ENCODE measurements around the gene USP17L29.
"Not testable (repeated sequence)": the region's sequence is repeated elsewhere in the genome, so short reads cannot be mapped to it uniquely, and the experiment has no call there.

USP17L29 gene, protein sequence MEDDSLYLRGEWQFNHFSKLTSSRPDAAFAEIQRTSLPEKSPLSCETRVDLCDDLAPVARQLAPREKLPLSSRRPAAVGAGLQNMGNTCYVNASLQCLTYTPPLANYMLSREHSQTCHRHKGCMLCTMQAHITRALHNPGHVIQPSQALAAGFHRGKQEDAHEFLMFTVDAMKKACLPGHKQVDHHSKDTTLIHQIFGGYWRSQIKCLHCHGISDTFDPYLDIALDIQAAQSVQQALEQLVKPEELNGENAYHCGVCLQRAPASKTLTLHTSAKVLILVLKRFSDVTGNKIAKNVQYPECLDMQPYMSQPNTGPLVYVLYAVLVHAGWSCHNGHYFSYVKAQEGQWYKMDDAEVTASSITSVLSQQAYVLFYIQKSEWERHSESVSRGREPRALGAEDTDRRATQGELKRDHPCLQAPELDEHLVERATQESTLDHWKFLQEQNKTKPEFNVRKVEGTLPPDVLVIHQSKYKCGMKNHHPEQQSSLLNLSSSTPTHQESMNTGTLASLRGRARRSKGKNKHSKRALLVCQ

DNA sequence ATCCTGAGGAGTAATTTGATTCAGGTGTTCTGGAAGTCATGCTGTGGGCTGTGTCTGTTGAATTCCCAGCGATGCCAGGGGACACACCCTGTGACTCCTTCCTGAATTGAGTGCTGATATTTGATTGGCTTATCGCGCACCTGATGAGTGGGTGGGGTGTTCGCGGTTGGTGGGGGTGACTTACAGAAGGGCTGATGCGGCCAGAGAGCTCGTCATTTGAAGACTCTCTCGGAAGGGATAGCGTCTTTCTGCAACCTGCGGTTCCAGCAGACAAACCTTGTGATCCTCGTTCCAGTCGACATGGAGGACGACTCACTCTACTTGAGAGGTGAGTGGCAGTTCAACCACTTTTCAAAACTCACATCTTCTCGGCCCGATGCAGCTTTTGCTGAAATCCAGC is at the start of gene USP17L29:
Gene USP17L29 (plus strand): TSS at position 301 of the 400 bp plus-strand sequence. CDS start 0 bp downstream, at position 301.
- DNase-seq (ENCODE audit: low read depth in 2 of 2) = not testable (repeated sequence)

DNA sequence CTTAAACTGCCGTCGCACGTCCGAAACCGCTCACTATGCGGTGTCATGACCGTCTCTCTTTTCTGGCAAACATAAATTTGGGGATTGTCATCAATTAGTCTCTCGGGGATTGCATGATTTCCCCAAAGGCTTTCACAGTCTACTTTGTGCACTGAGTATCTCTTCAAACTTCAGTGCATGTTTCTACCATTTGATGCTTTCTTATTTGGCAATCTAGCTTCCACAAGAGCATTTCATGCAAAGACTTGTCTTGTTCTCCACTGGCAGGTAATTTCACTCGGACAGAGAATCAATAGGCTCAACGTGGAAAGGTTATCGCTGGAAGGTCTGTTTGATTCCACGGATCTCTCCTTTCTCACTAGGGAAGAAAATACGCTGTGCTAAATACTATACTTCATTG is 29.2 kb upstream of the USP17L29 start:
- not testable (repeated sequence) for DNase-seq (ENCODE audit: low read depth in 2 of 2)

DNA sequence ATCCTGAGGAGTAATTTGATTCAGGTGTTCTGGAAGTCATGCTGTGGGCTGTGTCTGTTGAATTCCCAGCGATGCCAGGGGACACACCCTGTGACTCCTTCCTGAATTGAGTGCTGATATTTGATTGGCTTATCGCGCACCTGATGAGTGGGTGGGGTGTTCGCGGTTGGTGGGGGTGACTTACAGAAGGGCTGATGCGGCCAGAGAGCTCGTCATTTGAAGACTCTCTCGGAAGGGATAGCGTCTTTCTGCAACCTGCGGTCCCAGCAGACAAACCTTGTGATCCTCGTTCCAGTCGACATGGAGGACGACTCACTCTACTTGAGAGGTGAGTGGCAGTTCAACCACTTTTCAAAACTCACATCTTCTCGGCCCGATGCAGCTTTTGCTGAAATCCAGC is 28.6 kb upstream of the USP17L29 start, which contains the start of gene USP17L24:
Gene USP17L24 (plus strand): TSS at position 301 of the 400 bp plus-strand sequence. CDS start 0 bp downstream, at position 301.
- DNase-seq (ENCODE audit: low read depth in 2 of 2) = not testable (repeated sequence)

DNA sequence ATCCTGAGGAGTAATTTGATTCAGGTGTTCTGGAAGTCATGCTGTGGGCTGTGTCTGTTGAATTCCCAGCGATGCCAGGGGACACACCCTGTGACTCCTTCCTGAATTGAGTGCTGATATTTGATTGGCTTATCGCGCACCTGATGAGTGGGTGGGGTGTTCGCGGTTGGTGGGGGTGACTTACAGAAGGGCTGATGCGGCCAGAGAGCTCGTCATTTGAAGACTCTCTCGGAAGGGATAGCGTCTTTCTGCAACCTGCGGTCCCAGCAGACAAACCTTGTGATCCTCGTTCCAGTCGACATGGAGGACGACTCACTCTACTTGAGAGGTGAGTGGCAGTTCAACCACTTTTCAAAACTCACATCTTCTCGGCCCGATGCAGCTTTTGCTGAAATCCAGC is 23.8 kb upstream of the USP17L29 start, which contains the start of gene USP17L25:
Gene USP17L25 (plus strand): TSS at position 301 of the 400 bp plus-strand sequence. CDS start 0 bp downstream, at position 301.
- DNase-seq (ENCODE audit: low read depth in 2 of 2) = not testable (repeated sequence)

DNA sequence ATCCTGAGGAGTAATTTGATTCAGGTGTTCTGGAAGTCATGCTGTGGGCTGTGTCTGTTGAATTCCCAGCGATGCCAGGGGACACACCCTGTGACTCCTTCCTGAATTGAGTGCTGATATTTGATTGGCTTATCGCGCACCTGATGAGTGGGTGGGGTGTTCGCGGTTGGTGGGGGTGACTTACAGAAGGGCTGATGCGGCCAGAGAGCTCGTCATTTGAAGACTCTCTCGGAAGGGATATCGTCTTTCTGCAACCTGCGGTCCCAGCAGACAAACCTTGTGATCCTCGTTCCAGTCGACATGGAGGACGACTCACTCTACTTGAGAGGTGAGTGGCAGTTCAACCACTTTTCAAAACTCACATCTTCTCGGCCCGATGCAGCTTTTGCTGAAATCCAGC is 19.1 kb upstream of the USP17L29 start, which contains the start of gene USP17L26:
Gene USP17L26 (plus strand): TSS at position 301 of the 400 bp plus-strand sequence. CDS start 0 bp downstream, at position 301.
- DNase-seq (ENCODE audit: low read depth in 2 of 2) = not testable (repeated sequence)

DNA sequence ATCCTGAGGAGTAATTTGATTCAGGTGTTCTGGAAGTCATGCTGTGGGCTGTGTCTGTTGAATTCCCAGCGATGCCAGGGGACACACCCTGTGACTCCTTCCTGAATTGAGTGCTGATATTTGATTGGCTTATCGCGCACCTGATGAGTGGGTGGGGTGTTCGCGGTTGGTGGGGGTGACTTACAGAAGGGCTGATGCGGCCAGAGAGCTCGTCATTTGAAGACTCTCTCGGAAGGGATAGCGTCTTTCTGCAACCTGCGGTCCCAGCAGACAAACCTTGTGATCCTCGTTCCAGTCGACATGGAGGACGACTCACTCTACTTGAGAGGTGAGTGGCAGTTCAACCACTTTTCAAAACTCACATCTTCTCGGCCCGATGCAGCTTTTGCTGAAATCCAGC is 14.3 kb upstream of the USP17L29 start, which contains the start of gene USP17L5:
Gene USP17L5 (plus strand): TSS at position 301 of the 400 bp plus-strand sequence. CDS start 0 bp downstream, at position 301.
- not testable (repeated sequence) for DNase-seq (ENCODE audit: low read depth in 2 of 2)

DNA sequence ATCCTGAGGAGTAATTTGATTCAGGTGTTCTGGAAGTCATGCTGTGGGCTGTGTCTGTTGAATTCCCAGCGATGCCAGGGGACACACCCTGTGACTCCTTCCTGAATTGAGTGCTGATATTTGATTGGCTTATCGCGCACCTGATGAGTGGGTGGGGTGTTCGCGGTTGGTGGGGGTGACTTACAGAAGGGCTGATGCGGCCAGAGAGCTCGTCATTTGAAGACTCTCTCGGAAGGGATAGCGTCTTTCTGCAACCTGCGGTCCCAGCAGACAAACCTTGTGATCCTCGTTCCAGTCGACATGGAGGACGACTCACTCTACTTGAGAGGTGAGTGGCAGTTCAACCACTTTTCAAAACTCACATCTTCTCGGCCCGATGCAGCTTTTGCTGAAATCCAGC is 9.6 kb upstream of the USP17L29 start, which contains the start of gene USP17L27:
Gene USP17L27 (plus strand): TSS at position 301 of the 400 bp plus-strand sequence. CDS start 0 bp downstream, at position 301.
- DNase-seq (ENCODE audit: low read depth in 2 of 2) = not testable (repeated sequence)

DNA sequence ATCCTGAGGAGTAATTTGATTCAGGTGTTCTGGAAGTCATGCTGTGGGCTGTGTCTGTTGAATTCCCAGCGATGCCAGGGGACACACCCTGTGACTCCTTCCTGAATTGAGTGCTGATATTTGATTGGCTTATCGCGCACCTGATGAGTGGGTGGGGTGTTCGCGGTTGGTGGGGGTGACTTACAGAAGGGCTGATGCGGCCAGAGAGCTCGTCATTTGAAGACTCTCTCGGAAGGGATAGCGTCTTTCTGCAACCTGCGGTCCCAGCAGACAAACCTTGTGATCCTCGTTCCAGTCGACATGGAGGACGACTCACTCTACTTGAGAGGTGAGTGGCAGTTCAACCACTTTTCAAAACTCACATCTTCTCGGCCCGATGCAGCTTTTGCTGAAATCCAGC is 4.8 kb upstream of the USP17L29 start, which contains the start of gene USP17L28:
Gene USP17L28 (plus strand): TSS at position 301 of the 400 bp plus-strand sequence. CDS start 0 bp downstream, at position 301.
- not testable (repeated sequence) for DNase-seq (ENCODE audit: low read depth in 2 of 2)

DNA sequence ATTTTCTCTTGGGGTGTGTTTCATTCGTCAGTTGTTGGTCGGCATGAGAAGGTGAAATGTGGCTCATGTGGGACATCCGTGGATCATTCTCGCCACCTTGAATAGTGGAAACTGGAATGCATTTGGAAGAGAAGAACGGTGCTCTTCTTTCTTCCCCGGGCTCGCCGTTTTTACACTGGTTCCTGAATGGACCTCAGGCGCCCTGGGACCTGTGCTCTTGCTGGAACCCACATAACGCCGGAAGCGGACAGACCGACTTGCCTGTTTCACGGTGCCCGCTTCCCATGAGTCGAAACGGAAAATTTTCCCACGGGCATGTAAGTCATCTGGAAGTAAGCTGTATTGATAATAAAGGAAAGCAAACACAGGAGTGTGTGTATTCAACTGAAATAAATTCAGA is 2.6 kb upstream of the USP17L29 start:
- DNase-seq (ENCODE audit: low read depth in 2 of 2) = not testable (repeated sequence)

DNA sequence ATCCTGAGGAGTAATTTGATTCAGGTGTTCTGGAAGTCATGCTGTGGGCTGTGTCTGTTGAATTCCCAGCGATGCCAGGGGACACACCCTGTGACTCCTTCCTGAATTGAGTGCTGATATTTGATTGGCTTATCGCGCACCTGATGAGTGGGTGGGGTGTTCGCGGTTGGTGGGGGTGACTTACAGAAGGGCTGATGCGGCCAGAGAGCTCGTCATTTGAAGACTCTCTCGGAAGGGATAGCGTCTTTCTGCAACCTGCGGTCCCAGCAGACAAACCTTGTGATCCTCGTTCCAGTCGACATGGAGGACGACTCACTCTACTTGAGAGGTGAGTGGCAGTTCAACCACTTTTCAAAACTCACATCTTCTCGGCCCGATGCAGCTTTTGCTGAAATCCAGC is 9.4 kb downstream of the USP17L29 start, which contains the start of gene USP17L30:
Gene USP17L30 (plus strand): TSS at position 301 of the 400 bp plus-strand sequence. CDS start 0 bp downstream, at position 301.
- not testable (repeated sequence) for DNase-seq (ENCODE audit: low read depth in 2 of 2)

DNA sequence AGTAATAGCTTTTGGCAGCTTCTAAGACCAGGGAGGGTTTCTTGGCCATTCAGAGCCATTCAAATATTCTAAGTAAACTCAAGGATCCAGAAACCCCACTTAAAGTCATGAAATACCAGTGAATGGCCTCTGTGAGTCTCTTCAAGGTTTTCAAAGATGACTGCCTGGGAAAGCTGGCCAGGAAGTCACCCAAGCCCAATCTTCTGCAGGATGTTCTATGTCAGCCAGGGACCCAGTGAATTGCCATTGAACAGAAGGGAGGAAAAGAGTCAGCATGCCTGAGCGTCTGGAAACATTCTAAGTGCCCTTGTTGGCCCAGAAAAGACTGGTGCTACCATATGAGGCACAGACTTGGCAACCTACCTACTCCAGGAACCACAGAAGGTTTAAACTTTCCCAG is 26.4 kb downstream of the USP17L29 start:
- DNase-seq (ENCODE audit: low read depth in 2 of 2) = not testable (repeated sequence)

DNA sequence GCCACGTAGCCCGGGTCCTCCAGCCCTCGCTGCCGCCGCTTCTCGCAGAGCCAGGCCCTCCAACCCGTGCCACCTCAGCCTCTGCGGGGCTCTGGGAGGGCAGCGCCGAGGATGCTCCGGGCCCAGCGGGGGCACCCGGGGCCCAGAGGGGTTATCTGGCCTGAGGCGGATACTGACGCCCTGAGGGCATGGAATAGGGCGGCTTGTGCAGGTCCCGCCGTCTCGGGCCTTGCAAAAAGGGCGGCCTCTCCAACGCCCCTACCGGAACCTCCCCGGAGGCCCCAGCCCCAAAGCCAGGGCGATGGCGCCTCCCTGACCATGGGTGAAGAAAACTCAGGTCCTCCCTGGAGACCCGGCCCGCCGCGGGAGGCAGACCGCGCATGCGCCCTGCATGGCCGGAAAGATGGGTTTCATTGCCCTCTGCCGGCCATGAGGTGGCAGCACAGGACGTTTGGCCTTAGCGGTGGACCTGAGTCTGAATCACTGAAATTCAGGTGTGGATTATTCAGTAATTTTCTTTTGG is 27.6 kb downstream of the USP17L29 start:
- not testable (repeated sequence) for DNase-seq (ENCODE audit: low read depth in 2 of 2)

DNA sequence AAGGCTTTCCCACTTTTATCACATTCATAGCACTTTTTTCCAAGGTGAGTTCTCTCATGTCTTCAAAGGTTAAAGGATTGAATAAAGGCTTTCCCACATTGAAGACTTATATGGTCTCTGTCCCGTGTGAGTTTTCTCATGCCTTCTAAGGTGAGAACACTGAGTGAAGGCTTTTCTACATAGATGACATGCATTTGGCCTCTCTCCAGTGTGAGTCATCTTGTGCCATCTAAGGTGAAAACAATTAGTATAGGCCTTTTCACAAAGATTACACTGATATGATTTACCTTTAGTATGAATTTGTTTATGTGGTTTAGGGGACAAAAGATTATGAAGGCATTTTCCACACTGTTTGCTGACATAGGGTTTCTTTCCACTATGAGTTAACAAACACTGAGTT is 30.7 kb downstream of the USP17L29 start:
- DNase-seq (ENCODE audit: low read depth in 2 of 2) = no peak

DNA sequence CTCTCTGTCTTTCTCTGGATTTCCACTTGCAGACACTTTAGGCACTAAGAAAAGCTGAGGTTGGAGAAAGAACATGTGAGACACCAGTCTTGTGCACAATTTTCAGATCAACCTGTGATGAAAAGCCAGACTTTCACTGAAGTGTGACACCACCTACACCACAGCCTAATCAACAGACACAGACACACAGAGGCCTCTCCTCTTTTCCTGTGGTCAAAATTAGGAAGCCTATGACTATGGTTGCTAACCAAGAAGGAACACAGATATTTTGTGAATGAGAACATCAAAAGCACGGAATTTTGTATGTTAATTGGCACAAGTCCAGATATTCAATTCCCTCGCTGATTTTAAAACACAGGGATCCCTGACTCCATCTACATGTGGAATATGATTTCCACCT is 35.6 kb downstream of the USP17L29 start:
- not testable (repeated sequence) for DNase-seq (ENCODE audit: low read depth in 2 of 2)

Data from fibroblast of skin of left biceps (primary cell).